ENCODE data around the gene ANKRD11. TPM values are rescaled to one million over a fixed set of nuclear protein-coding genes. Genes with fewer than 3 reads are reported as not detected.
"Not testable (repeated sequence)": the region's sequence is repeated elsewhere in the genome, so short reads cannot be mapped to it uniquely, and the experiment has no call there.

The ANKRD11 gene
- polyA plus RNA-seq, 3 donors, result 98.3 to 127 (median 111) TPM

DNA sequence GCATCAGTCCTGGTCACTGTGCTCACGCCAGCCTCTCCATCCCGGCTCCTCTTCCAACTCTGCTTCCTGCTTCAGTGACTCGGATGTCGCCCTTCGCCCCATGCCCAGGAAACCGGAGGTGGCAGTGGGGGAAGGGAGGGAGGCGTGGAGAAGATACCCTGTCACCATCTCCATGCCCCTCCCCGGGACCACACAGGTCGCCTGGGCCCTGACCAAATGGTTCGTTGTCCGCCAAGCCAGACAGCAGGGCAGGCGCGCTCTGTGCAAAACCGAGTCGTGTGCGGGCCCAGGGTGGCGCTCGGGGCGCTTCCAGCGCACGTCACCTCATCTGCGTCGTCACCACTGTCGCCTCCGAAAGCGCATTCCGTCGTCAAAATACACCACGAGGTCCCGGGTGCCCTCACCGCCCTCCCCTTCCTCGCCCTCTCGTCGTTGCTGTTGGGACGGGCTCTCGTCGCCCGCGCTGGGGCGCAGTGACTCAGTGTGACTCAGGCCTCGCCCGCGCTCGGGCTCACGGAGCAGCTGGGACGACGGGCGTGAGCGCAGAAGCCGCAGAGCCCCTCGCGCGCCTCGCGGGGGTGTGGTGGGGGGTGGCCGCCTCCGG lies 233.6 kb downstream of the ANKRD11 start:
- DNase-seq (ENCODE audit: extremely low read depth in 1 of 11, low read depth in 9 of 11, low spot score in 4 of 11), result peak in 7 of 11 donors; percentile 37 to 69 (median 50)

- no peak for DNase-seq (ENCODE audit: extremely low read depth in 1 of 11, low read depth in 9 of 11, low spot score in 4 of 11)
Measured at GRCh38 chr16:89253548-89254287, 236.6 kb downstream of the ANKRD11 start.

DNA sequence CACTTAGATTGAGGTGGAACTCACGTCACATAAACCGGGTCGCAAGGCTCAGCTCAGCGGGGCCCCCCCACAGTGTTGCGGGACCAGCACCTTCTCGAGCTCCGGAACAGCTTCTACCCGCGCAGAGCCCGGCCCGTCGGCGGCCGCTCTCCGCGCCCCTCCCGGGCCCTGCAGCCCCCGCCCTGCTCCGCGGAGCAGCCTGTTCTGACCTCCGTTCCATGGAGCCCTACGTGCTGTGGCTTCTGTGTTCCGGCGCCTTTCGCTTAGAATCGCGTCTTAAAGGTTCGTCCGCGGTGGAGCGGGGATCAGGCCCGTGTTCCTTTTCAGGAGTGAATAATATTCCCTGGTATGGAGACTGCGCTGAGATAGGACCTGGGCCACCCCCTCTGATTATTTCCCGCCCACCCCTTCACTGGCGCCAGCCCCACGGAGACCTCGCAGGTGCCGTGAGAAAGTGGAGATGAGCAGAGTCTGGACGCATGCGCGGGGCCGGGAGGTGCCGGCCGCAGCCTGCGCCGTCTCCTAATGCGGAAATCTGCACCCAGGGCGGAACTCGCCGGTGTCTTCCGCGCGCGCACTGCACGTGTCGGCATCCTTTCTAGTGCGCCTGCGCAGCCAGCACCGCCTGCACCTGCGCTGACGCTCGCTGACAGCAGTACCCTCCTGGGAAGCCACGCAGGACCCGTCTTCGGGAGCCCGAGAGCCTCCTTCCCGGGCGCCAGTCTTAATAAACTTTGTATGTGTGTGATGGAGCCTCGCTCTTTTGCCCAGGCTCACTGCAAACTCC lies 242.0 kb downstream of the ANKRD11 start:
- no peak for DNase-seq (ENCODE audit: extremely low read depth in 1 of 11, low read depth in 9 of 11, low spot score in 4 of 11)

DNA sequence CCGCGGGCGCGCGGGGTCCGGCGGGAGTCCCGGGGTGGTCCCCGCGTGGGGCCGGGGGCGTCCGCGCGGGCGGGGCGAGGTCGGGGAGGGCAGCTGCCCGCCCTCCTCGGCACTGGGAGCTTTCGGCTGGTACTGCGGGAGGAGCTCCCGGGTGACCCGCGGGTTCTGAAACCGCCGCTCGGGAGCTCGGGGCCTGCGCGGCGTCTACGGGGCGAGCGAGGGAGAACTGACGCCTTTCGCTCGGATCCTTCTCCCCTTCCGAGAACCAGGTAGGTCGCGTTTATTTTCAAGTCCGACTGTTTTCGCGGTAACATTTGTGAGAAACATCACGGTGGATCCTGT lies 242.7 kb downstream of the ANKRD11 start:
- DNase-seq (ENCODE audit: extremely low read depth in 1 of 11, low read depth in 9 of 11, low spot score in 4 of 11), result not testable (repeated sequence)

GRCh38 chr16:89246903-89247733 lies 243.2 kb downstream of the ANKRD11 start:
- peak in 7 of 11 donors; percentile 39 to 79 (median 64) for DNase-seq (ENCODE audit: extremely low read depth in 1 of 11, low read depth in 9 of 11, low spot score in 4 of 11)

- no peak for DNase-seq (ENCODE audit: extremely low read depth in 1 of 11, low read depth in 9 of 11, low spot score in 4 of 11)
Measured at GRCh38 chr16:89246383-89246902, 243.9 kb downstream of the ANKRD11 start.

DNA sequence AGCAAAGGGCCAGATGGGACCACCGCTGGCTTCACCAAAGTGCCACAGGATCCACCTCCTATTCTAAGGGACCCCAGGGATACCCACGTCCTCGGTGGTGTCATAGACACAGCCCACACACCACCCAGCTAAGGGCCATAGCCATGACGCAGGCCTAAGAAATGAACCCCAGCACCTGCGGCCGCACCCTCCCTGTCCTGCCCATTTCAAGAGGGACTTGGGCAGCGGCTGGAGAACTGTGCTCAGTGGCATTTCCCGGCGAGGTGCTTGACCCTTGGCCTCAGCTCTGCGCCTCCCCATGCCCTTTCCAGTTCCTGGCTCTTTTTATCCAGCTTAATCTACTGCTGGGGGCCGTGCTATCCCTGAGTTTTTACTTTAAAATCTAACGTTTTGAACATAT lies 245.6 kb downstream of the ANKRD11 start:
- no peak for DNase-seq (ENCODE audit: extremely low read depth in 1 of 11, low read depth in 9 of 11, low spot score in 4 of 11)

DNA sequence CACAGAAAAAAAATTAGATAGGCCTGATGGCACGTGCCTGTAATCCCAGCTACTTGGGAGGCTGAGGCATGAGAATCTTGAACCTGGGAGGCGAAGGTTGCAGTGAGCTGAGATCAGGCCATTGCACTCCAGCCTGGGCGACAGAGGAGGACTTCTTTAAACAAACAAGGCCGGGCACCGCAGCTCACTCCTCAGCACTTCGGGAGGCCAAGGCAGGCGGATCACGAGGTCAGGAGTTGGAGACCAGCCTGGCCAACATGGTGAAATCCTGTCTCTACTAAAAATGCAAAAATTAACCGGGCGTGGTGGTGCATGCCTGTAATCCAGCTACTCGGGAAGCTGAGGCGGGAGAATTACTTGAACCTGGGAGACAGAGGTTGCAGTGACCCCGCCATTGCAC lies 246.1 kb downstream of the ANKRD11 start:
- not testable (repeated sequence) for DNase-seq (ENCODE audit: extremely low read depth in 1 of 11, low read depth in 9 of 11, low spot score in 4 of 11)

GRCh38 chr16:89243664-89244063 lies 246.7 kb downstream of the ANKRD11 start:
- DNase-seq (ENCODE audit: extremely low read depth in 1 of 11, low read depth in 9 of 11, low spot score in 4 of 11), result no peak

- DNase-seq (ENCODE audit: extremely low read depth in 1 of 11, low read depth in 9 of 11, low spot score in 4 of 11), result no peak
Measured at GRCh38 chr16:89242795-89243200, 247.6 kb downstream of the ANKRD11 start.

DNA sequence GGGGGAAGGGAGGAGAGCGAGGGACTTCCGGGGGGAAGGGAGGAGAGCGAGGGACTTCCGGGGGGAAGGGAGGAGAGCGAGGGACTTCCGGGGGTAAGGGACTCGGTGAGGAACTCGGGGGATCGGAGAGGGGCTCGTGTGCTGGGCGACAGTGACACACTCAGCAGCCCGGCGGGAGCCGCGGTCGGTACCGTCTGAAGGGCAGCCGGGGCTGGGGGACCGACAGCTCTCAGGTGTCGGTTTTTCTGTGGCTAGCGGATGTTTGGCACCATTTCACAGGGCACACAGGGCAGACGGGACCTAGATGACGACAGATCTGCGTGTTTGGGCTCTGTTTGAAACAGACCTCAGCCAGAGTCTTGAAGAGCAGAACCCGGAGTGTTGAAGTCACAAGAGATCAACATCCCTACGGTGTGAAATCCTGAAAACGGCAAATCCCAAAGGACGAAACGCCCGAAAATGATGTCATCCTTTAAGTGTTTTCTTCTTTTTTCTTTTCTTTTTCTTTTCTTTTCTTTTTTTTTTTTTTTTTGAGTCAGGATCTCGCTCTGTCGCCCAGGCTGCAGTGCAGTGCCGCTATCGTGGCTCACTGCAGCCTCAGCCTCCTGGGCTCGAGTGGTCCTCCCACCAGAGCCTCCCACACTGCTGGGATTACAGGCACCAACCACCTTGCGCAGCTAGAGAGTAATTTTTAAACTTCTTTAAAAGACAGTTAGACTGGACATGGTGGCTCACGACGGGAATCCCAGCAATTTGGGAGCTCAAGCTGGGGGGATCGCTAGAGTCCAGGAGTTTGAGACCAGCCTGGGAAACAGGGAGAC lies 249.0 kb downstream of the ANKRD11 start:
- peak in 7 of 11 donors; percentile 56 to 78 (median 74) for DNase-seq (ENCODE audit: extremely low read depth in 1 of 11, low read depth in 9 of 11, low spot score in 4 of 11)

- DNase-seq (ENCODE audit: extremely low read depth in 1 of 11, low read depth in 9 of 11, low spot score in 4 of 11), result no peak
Measured at GRCh38 chr16:89237733-89238132, 252.6 kb downstream of the ANKRD11 start.

DNA sequence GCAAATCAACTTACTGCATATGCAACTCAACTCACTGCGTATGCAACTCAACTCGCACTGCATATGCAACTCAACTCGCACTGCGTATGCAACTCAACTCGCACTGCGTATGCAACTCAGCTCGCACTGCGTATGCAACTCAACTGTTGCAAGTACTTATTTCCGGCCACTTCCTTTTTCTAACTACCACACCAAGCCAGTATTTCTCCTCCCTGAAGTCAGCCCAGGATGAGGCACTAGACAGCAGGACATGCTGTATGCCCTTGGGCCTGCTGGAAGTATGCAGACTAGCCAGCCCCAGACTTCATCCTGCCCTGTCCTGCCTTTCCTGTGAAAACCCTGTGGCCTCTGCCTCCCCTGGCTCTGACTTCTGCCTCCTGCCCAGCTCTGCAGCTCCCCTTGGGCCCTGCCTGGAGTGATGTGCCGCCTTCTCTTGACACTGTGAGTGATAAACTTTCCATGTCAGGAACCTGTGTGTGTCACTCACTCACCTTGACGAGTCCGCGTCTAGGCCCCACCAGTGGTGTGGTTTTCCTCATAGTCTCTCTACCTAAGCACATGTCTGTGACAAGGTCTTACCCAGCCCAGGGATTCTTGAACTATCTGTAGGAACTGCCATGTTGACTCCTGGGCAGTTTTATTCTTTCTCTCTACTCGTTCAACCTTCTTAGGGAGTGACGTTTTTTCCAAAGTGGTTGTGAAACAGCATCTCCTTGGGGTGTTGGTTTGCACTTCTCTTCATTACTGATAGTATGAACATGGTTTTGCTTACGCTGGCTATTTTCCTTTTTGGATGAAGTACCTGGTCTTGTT lies 256.5 kb downstream of the ANKRD11 start:
- no peak for DNase-seq (ENCODE audit: extremely low read depth in 1 of 11, low read depth in 9 of 11, low spot score in 4 of 11)

GRCh38 chr16:89232107-89232506 lies 258.3 kb downstream of the ANKRD11 start:
- no peak for DNase-seq (ENCODE audit: extremely low read depth in 1 of 11, low read depth in 9 of 11, low spot score in 4 of 11)

- DNase-seq (ENCODE audit: extremely low read depth in 1 of 11, low read depth in 9 of 11, low spot score in 4 of 11), result no peak
Measured at GRCh38 chr16:89230255-89230654, 260.1 kb downstream of the ANKRD11 start.

DNA sequence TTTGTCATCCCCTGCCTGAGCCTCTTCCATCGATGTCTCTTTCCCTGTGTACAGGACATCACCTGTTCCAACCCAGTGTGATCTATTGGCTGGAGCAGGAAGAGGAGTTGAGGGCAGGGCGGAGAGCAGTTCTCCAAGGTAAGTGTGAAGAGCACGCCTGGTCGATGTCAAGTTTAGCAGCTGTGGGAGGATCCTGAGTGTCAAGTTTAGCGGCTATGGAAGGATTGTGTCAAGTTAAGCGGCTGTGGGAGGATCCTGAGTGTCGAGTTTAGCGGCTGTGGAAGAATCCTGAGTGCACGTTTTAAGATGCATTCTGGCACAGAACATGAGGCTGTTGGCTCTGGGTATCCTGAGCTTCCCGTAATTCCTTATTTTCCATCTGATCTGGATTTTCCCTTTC lies 265.7 kb downstream of the ANKRD11 start:
- DNase-seq (ENCODE audit: extremely low read depth in 1 of 11, low read depth in 9 of 11, low spot score in 4 of 11), result no peak

DNA sequence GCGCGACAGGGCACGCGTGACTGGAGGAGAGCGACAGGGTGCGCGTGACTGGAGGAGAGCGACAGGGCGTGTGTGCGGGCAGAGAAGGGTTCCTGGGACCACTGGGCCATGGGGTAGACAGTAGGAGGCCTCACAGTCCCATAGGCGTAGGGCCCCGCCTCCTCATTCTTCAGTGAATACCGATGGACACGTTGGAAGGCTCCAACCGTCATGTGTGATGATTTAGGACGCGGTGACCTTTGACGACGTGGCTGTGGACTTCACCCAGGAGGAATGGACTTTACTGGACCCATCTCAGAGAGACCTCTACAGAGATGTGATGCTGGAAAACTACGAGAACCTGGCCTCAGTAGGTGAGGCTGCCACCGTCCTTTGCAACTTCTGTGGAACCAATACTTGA lies 267.4 kb downstream of the ANKRD11 start:
- no peak for DNase-seq (ENCODE audit: extremely low read depth in 1 of 11, low read depth in 9 of 11, low spot score in 4 of 11)
